ENCODE measurements around the gene MRPL20.

Gene MRPL20

GRCh38 chr1:1353389-1354151 is 53.5 kb downstream of the MRPL20 start:
- no peak for DNase-seq (ENCODE audit: extremely low spot score)
- TF ChIP-seq LEF1 (IDR thresholded peaks at IDR 0.05; ENCODE audit: borderline replicate concordance) (no peak), ELF4 (IDR thresholded peaks at IDR 0.05) (no peak), L3MBTL2 (conservative IDR thresholded peaks at IDR 0.05) (peak; percentile 23; the same call in 1 of the 2 replicates), CTBP1 (IDR thresholded peaks at IDR 0.05; ENCODE audit: borderline replicate concordance) (no peak)
- ChIA-PET POLR2A (interaction anchor here (1.1 to 3.3 kb wide), 3 partner anchors 17 to 54 kb away, joined by 3 to 28 read pairs (median 17); partner anchors contain the start of genes AURKAIP1 and MRPL20), CTCF (interaction anchor here (1.1 kb wide), 1 partner anchor 18 kb away, joined by 3 read pairs; no protein-coding TSS in a partner anchor)

- POLR2A ChIA-PET, result interaction anchor here (3.0 to 3.3 kb wide), 2 partner anchors 18 to 22 kb away, joined by 17 to 28 read pairs; partner anchors contain the start of gene AURKAIP1
- CTCF ChIA-PET, result no interaction called here
- no peak for TF ChIP-seq PKNOX1 (IDR thresholded peaks at IDR 0.05)
- no peak for TF ChIP-seq ZNF384 (IDR thresholded peaks at IDR 0.05)
- no peak for TF ChIP-seq SUZ12 (IDR thresholded peaks at IDR 0.05)
- TF ChIP-seq BHLHE40 (IDR thresholded peaks at IDR 0.05; ENCODE audit: borderline replicate concordance), result no peak
- no peak for TF ChIP-seq NFRKB (IDR thresholded peaks at IDR 0.05)
- TF ChIP-seq CTBP1 (IDR thresholded peaks at IDR 0.05; ENCODE audit: borderline replicate concordance), result no peak
- no peak for TF ChIP-seq L3MBTL2 (conservative IDR thresholded peaks at IDR 0.05)
- TF ChIP-seq HDGF (IDR thresholded peaks at IDR 0.05; ENCODE audit: borderline replicate concordance), result no peak
- TF ChIP-seq FOXK2 (IDR thresholded peaks at IDR 0.05), result no peak
- TF ChIP-seq ARNT (IDR thresholded peaks at IDR 0.05), result no peak
- TF ChIP-seq LEF1 (IDR thresholded peaks at IDR 0.05; ENCODE audit: borderline replicate concordance), result no peak
- TF ChIP-seq ELF4 (IDR thresholded peaks at IDR 0.05), result no peak
- TF ChIP-seq SP1 (IDR thresholded peaks at IDR 0.05), result no peak
- no peak for TF ChIP-seq TARDBP (IDR thresholded peaks at IDR 0.05)
- no peak for TF ChIP-seq FOXM1 (IDR thresholded peaks at IDR 0.05; ENCODE audit: borderline replicate concordance)
- TF ChIP-seq FOXA1 (IDR thresholded peaks at IDR 0.05), result no peak
- DNase-seq (ENCODE audit: extremely low spot score), result no peak
These were observed 54.2 kb downstream of the MRPL20 start for GRCh38 chr1:1352786-1353388.
